ENCODE results near the gene RTN4R.

Gene RTN4R

GRCh38 chr22:20241579-20242392 is 26.3 kb downstream of the RTN4R start:
- DNase-seq (ENCODE audit: low read depth in 2 of 2), result no peak

- no peak for DNase-seq (ENCODE audit: low read depth in 2 of 2)
Measured at GRCh38 chr22:20240900-20241299, 27.2 kb downstream of the RTN4R start.

- no peak for DNase-seq (ENCODE audit: low read depth in 2 of 2)
Measured at GRCh38 chr22:20240447-20240764, 27.7 kb downstream of the RTN4R start.

- no peak for DNase-seq (ENCODE audit: low read depth in 2 of 2)
Measured at GRCh38 chr22:20239676-20240446, 28.3 kb downstream of the RTN4R start.

GRCh38 chr22:20238901-20239675 is 29.0 kb downstream of the RTN4R start:
- DNase-seq (ENCODE audit: low read depth in 2 of 2), result no peak

GRCh38 chr22:20238536-20238900 is 29.6 kb downstream of the RTN4R start:
- DNase-seq (ENCODE audit: low read depth in 2 of 2), result peak; percentile 13 to 45

- no peak for DNase-seq (ENCODE audit: low read depth in 2 of 2)
Measured at GRCh38 chr22:20237480-20238440, 30.4 kb downstream of the RTN4R start.

- DNase-seq (ENCODE audit: low read depth in 2 of 2), result no peak
Measured at GRCh38 chr22:20236052-20236717, 31.9 kb downstream of the RTN4R start.

GRCh38 chr22:20235389-20235991 is 32.6 kb downstream of the RTN4R start:
- no peak for DNase-seq (ENCODE audit: low read depth in 2 of 2)

GRCh38 chr22:20234760-20235388 is 33.2 kb downstream of the RTN4R start:
- no peak for DNase-seq (ENCODE audit: low read depth in 2 of 2)

GRCh38 chr22:20234314-20234682 is 33.8 kb downstream of the RTN4R start:
- no peak for DNase-seq (ENCODE audit: low read depth in 2 of 2)

- no peak for DNase-seq (ENCODE audit: low read depth in 2 of 2)
Measured at GRCh38 chr22:20233351-20234313, 34.5 kb downstream of the RTN4R start.

- no peak for DNase-seq (ENCODE audit: low read depth in 2 of 2)
Measured at GRCh38 chr22:20232781-20233180, 35.3 kb downstream of the RTN4R start.

- DNase-seq (ENCODE audit: low read depth in 2 of 2), result no peak
Measured at GRCh38 chr22:20232237-20232598, 35.9 kb downstream of the RTN4R start.

GRCh38 chr22:20231514-20232236 is 36.4 kb downstream of the RTN4R start:
- no peak for DNase-seq (ENCODE audit: low read depth in 2 of 2)

- DNase-seq (ENCODE audit: low read depth in 2 of 2), result no peak
Measured at GRCh38 chr22:20230777-20231420, 37.2 kb downstream of the RTN4R start.

GRCh38 chr22:20229916-20230775 is 38.0 kb downstream of the RTN4R start:
- no peak for DNase-seq (ENCODE audit: low read depth in 2 of 2)
